Testis (tissue), 3 donors: Measurements from ENCODE around the gene PLA2R1. TPM values are rescaled to one million over a fixed set of nuclear protein-coding genes. Genes with fewer than 3 reads are reported as not detected.

ENCODE experiments used
- DNase-seq: peaks from one replicate; pipeline ENCODE4 v3.0.0-alpha.2; 2019
- H3K27ac ChIP-seq, 2 donors: fragments of 200-600 bp; sonication (generic); one replicate each; pipeline ENCODE4 v1.5.1; 2019
- H3K27me3 ChIP-seq: fragments of 200-600 bp; sonication (generic); one replicate; pipeline ENCODE4 v1.5.1; 2019
- H3K36me3 ChIP-seq: fragments of 200-600 bp; sonication (generic); one replicate; pipeline ENCODE4 v1.5.1; 2017; ENCODE audit warnings: low read depth; ENCODE audit errors: missing control alignments
- H3K4me1 ChIP-seq: fragments of 200-600 bp; sonication (generic); one replicate; pipeline ENCODE4 v1.5.1; 2019
- H3K4me3 ChIP-seq, 2 donors: fragments of 200-600 bp; sonication (generic); one replicate each; pipeline ENCODE4 v1.5.1; 2017 to 2019
- H3K9me3 ChIP-seq: fragments of 200-600 bp; sonication (generic); one replicate; pipeline ENCODE4 v1.5.1; 2017
- POLR2A ChIP-seq: fragments of 450-650 bp; IDR thresholded peaks from one replicate; pipeline ENCODE4 v1.6.1; 2017; ENCODE audit warnings: antibody characterized with exemption, mild to moderate bottlenecking, moderate library complexity
- WGBS, 2 donors: methylation state at CpG; one replicate each; pipeline ENCODE4 v1.1.5; 2018; 5-methylcytosine and 5-hydroxymethylcytosine counted together
- intact Hi-C: fragments of 100-400 bp; cut with DNase I; formaldehyde crosslinking; loops from one replicate; pipeline ENCODE4 v1.15.1; 2023; ENCODE audit warnings: low total_unique reads
- polyA plus RNA-seq: library from polyadenylated mRNA; stranded (reverse); fragments of 350-450 nt; fragmentation: Illumina TruSeq; extraction: RNeasy Lipid Tissue Mini Kit (QIAGEN cat#74804); gene quantifications from one replicate; pipeline ENCODE4 v1.2.3, GENCODE V29; 2014; ENCODE audit warnings: low read depth, low replicate concordance; ENCODE audit not compliant: insufficient read depth
- total RNA-seq, 2 donors: library from RNA; depleted of rRNA; stranded (reverse); fragments of >200 nt; gene quantifications; one replicate each; pipeline ENCODE4 v1.2.3, GENCODE V29; 2016
- TF ChIP-seq, protein P1 (sequence below), 3 experiments: fragments of 450-650 bp in 2 of 3; fragments of 200-600 bp in 1 of 3; sonication (generic) in 1 of 3; IDR thresholded peaks; one replicate each; pipeline ENCODE4 v1.5.1; 2016 to 2019; ENCODE audit warnings: antibody characterized with exemption in 3 of 3, mild to moderate bottlenecking in 2 of 3, moderate library complexity in 1 of 3

The PLA2R1 gene
- total and polyA plus RNA-seq, 3 donors from 2014 or later, result 3.4 to 5.3 (median 5.0) TPM

DNA sequence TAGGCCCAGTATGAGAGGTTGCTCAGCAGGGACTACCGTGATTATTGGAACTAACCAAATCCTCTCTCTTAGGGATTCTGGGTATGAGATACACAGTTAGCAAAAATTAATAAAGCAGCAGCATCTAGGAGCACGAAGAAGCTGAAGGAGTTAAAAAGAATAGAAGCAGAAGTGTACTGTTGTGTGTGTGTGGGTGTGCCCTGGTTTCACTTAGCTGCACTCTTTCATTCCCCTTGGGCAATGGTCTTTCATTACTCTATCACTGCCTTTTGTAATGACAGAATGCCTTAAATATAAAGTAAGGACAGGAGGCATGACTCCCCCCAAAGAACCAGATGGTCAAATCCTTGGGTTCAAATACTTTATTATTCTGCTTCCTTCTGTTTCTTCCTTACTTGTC is 148.5 kb downstream of the PLA2R1 start:
- Histone ChIP-seq H3K27me3 (no peaks in the 10 kb centered on the region), H3K9me3 (no peaks in the 10 kb centered on the region), H3K4me3 (no peak overlapping the region), H3K36me3 (no peaks in the 10 kb centered on the region), H3K27ac (no peak overlapping the region), H3K4me1 (no peaks in the 10 kb centered on the region)
- intact Hi-C loops, result no loop called here
- DNase-seq, result no peak
- no peak for TF ChIP-seq POLR2A
- TF ChIP-seq, protein P1, sequence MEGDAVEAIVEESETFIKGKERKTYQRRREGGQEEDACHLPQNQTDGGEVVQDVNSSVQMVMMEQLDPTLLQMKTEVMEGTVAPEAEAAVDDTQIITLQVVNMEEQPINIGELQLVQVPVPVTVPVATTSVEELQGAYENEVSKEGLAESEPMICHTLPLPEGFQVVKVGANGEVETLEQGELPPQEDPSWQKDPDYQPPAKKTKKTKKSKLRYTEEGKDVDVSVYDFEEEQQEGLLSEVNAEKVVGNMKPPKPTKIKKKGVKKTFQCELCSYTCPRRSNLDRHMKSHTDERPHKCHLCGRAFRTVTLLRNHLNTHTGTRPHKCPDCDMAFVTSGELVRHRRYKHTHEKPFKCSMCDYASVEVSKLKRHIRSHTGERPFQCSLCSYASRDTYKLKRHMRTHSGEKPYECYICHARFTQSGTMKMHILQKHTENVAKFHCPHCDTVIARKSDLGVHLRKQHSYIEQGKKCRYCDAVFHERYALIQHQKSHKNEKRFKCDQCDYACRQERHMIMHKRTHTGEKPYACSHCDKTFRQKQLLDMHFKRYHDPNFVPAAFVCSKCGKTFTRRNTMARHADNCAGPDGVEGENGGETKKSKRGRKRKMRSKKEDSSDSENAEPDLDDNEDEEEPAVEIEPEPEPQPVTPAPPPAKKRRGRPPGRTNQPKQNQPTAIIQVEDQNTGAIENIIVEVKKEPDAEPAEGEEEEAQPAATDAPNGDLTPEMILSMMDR (IDR thresholded peaks at IDR 0.05), result no peak
- WGBS, 2 donors, result 91 to 97% methylated on average over 2 of the region's 2 CpGs

DNA sequence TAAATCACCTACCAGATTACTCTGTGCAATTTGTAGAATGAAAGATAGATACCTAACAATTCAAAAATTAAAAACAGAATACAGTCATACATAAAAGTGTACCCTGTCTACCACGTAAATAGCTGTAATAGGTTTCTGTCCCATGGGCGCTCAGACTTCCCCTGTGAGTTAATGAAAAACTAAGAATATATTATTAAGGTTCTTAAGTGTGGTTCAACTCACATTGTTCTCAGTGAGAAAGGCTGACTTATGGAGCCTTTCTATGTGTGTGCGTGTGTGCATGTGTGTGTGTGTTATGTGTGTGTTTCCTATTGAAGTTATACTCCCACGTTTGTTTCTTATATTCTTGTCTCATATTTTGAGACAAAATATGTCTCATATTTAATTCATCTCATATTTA is 149.8 kb downstream of the PLA2R1 start:
- no peak overlapping the region for H3K4me3 ChIP-seq
- H3K36me3 ChIP-seq, result no peaks in the 10 kb centered on the region
- H3K4me1 ChIP-seq, result no peaks in the 10 kb centered on the region
- no peak for DNase-seq
- intact Hi-C loops, result no loop called here
- no peak overlapping the region for H3K27ac ChIP-seq
- H3K27me3 ChIP-seq, result no peaks in the 10 kb centered on the region
- 90 to 93% methylated on average over 4 of the region's 4 CpGs for WGBS, 2 donors
- no peaks in the 10 kb centered on the region for H3K9me3 ChIP-seq
- TF ChIP-seq, protein P1 (IDR thresholded peaks at IDR 0.05), result no peak
- TF ChIP-seq POLR2A, result no peak

DNA sequence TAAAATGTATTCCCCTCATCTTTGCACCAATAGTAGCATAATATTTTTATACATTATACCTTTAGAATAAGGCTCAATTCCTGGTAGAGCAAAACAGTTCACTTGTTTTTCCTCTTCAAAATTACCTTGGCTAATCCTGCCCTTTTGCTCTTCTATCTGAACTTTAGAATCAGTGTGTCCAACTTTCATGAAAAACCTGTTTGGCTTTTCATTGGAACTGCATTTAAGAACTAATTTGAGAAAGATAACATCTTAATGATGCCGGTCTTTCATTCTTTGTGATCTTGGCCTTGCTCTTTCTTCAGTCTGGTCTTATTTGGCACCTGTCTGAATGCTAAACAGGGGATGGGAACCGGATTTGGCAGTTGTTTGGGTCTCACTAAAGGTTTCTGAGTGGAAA is 151.5 kb downstream of the PLA2R1 start:
- DNase-seq, result no peak
- no peaks in the 10 kb centered on the region for H3K4me1 ChIP-seq
- H3K27me3 ChIP-seq, result no peaks in the 10 kb centered on the region

GRCh38 chr2:159908623-159909022 is 153.8 kb downstream of the PLA2R1 start:
- H3K4me3 ChIP-seq, result no peak overlapping the region
- no peaks in the 10 kb centered on the region for H3K27me3 ChIP-seq
- no peaks in the 10 kb centered on the region for H3K9me3 ChIP-seq
- TF ChIP-seq POLR2A, result no peak
- TF ChIP-seq, protein P1 (IDR thresholded peaks at IDR 0.05), result no peak
- no peaks in the 10 kb centered on the region for H3K36me3 ChIP-seq
- intact Hi-C loops, result no loop called here
- no peak overlapping the region for H3K27ac ChIP-seq
- no peak for DNase-seq
- no peaks in the 10 kb centered on the region for H3K4me1 ChIP-seq
- WGBS, 2 donors, result 81 to 85% methylated on average over 2 of the region's 2 CpGs

More for the DNA sequence above, 151.5 kb downstream of the PLA2R1 start:
- no peak overlapping the region for H3K4me3 ChIP-seq
- intact Hi-C loops, result no loop called here
- H3K27ac ChIP-seq, result no peak overlapping the region
- no peaks in the 10 kb centered on the region for H3K9me3 ChIP-seq
- 53 to 57% methylated on average over 2 of the region's 2 CpGs for WGBS, 2 donors
- no peaks in the 10 kb centered on the region for H3K36me3 ChIP-seq
- no peak for TF ChIP-seq POLR2A
- TF ChIP-seq, protein P1 (IDR thresholded peaks at IDR 0.05), result no peak

DNA sequence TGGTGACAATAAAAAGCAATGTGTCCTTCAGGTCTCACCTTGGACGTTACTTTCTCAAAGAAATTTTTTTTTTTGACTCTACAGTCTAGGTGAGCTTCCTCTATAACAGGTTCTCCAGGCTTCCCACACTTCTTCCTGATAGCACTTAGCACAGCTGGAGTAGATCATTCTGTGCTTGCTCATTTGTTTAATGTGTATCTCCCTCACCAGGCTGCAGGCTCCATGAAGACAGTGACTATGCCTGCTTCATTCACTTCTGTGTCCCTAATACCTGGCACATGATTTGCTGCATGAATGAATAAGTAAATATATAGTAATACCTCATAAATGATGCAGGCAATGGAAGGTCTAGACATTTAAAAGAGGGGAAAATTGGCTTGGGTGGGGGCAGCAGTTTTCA is 154.5 kb downstream of the PLA2R1 start:
- no peak for DNase-seq
- no peak for TF ChIP-seq POLR2A
- TF ChIP-seq, protein P1 (IDR thresholded peaks at IDR 0.05), result no peak
- intact Hi-C loops, result no loop called here
- Histone ChIP-seq H3K36me3 (no peaks in the 10 kb centered on the region), H3K27me3 (no peaks in the 10 kb centered on the region), H3K4me3 (no peak overlapping the region), H3K4me1 (no peaks in the 10 kb centered on the region), H3K27ac (no peak overlapping the region), H3K9me3 (no peaks in the 10 kb centered on the region)
- WGBS, 2 donors, result 67 to 75% methylated on average over 1 of the region's 1 CpG
